ENCODE measurements around the gene TRRAP.

The TRRAP gene

GRCh38 chr7:98943336-98943735, 65.0 kb downstream of the TRRAP start:
- intact Hi-C loops (cut with DNase I; ENCODE audit: low total_unique reads): no loop called here
- H3K27ac ChIP-seq: no peak overlapping the region
- H3K27me3 ChIP-seq: no peaks in the 10 kb centered on the region

GRCh38 chr7:98944386-98944785, 66.1 kb downstream of the TRRAP start:
- no peak for TF ChIP-seq CTCF (IDR thresholded peaks at IDR 0.05)
- intact Hi-C loops (cut with DNase I; ENCODE audit: low total_unique reads): no loop called here
- Histone ChIP-seq H3K4me3 (no peak overlapping the region), H3K27ac (no peak overlapping the region), H3K4me1 (peaks cover 0 to 14% (median 2%) of the 10 kb centered on the region in 4 donors), H3K36me3 (peaks cover 45 to 97% (median 56%) of the 10 kb centered on the region in 3 donors), H3K27me3 (no peaks in the 10 kb centered on the region), H3K9me3 (no peaks in the 10 kb centered on the region)
- no peak for DNase-seq

More at GRCh38 chr7:98943336-98943735, 65.0 kb downstream of the TRRAP start:
- H3K9me3 ChIP-seq: no peaks in the 10 kb centered on the region
- no peak for DNase-seq
- no peak overlapping the region for H3K4me3 ChIP-seq
- H3K36me3 ChIP-seq: peaks cover 36 to 97% (median 56%) of the 10 kb centered on the region in 3 donors
- H3K4me1 ChIP-seq: peaks cover 0 to 14% (median 2%) of the 10 kb centered on the region in 4 donors
- no peak for TF ChIP-seq CTCF (IDR thresholded peaks at IDR 0.05)

GRCh38 chr7:98945852-98946251, 67.5 kb downstream of the TRRAP start:
- H3K4me1 ChIP-seq: peaks cover 0 to 3% (median 0%) of the 10 kb centered on the region in 4 donors
- H3K27ac ChIP-seq: no peak overlapping the region
- intact Hi-C loops (cut with DNase I; ENCODE audit: low total_unique reads): no loop called here
- H3K9me3 ChIP-seq: no peaks in the 10 kb centered on the region
- DNase-seq: no peak
- H3K36me3 ChIP-seq: peaks cover 52 to 97% (median 56%) of the 10 kb centered on the region in 3 donors
- no peak for TF ChIP-seq CTCF (IDR thresholded peaks at IDR 0.05)
- H3K4me3 ChIP-seq: no peak overlapping the region
- H3K27me3 ChIP-seq: no peaks in the 10 kb centered on the region

DNA sequence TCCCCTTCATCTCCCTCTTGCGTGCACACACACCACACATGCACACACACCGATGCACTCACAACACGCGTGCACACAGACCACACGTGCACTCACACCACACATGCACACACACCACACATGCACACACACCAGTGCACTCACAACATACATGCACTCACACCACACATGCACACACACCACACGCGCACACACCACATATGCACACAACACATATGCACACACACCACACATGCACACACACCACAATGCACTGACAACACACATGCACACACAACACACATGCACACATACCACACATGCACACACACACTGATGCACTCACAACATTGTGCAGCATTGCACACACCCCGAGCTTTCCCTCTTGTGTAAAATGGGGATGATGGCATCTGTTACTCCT, 68.1 kb downstream of the TRRAP start:
- Histone ChIP-seq H3K4me1 (no peaks in the 10 kb centered on the region), H3K27ac (no peak overlapping the region), H3K36me3 (peaks cover 56 to 98% (median 58%) of the 10 kb centered on the region in 3 donors), H3K27me3 (no peaks in the 10 kb centered on the region), H3K4me3 (no peak overlapping the region), H3K9me3 (no peaks in the 10 kb centered on the region)
- no peak for TF ChIP-seq CTCF (IDR thresholded peaks at IDR 0.05)
- intact Hi-C loops (cut with DNase I; ENCODE audit: low total_unique reads): no loop called here
- DNase-seq: no peak

- intact Hi-C loops (cut with DNase I; ENCODE audit: low total_unique reads): no loop called here
- no peak for TF ChIP-seq CTCF (IDR thresholded peaks at IDR 0.05)
- no peaks in the 10 kb centered on the region for H3K9me3 ChIP-seq
- no peak for DNase-seq
- H3K27me3 ChIP-seq: no peaks in the 10 kb centered on the region
- no peak overlapping the region for H3K27ac ChIP-seq
- H3K4me3 ChIP-seq: no peak overlapping the region
- H3K4me1 ChIP-seq: no peaks in the 10 kb centered on the region
- peaks cover 59 to 99% (median 68%) of the 10 kb centered on the region in 3 donors for H3K36me3 ChIP-seq
Observed at GRCh38 chr7:98949336-98950044, 71.2 kb downstream of the TRRAP start.
